Activated CD8-positive, alpha-beta memory T cell treated with anti-CD3 and anti-CD28 coated beads for 24 hours (primary cell): ENCODE results near the gene CDH23.

ENCODE experiments used
- DNase-seq: peaks from one replicate; pipeline ENCODE4 v3.0.0-alpha.2; 2020

Gene CDH23

DNA sequence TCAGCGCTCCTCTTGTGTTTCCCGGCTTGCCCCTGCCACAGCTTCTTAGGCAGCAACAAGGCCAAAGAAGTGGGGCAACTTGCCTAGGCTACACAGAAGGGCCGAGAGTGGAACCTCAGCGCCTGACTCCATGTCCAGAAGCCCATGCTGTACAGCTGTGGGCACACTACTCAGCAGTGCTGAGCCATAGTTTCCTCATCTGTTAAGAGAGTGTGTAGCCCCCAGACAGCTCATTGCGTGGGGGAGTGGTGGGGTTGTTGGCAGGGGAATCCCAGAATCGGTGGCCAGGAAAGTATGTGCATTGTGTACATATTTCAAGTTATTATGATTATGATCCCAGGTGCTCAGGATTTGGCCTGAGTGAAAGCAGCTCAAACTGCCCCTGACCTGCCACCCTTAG lies 96.2 kb downstream of the CDH23 start:
- no peak for DNase-seq

DNA sequence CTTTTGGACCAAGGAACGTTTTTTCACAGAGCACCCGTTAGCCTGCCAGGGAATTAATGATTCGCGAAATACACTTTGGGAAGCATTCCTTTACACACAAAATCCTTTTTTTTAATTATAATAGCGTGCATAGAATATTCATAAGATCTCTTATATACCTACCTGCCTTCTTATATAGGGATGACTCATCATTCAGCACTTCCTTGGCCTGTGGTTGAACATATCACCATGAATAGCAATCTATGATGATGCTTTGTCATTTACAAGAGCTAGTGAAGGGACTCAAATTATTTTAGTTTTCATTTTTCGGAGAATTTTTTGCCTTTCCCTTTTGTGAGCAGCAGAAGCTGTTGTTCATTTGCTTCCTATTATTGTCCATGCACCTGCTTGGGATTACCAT lies 97.0 kb downstream of the CDH23 start:
- DNase-seq: no peak

DNA sequence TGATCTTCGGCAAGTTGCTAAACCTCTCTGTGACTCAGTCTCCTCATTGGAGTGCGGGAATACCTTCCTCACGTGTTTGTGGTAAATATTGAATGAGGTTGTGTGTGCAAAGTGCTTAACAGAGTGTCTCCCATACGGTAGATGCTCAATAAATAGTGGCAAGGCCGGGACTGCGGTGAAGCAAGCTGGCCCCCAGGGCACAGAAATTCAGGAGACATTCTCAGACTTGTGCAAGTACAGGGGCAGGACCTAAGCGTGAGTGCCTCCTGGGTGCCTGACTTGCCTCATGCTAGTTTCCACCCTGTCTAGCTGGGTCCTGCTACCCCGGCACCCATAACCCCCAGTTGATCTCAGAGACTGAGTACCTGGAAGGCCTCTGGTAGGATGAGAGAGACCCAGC lies 97.8 kb downstream of the CDH23 start:
- DNase-seq: no peak

DNA sequence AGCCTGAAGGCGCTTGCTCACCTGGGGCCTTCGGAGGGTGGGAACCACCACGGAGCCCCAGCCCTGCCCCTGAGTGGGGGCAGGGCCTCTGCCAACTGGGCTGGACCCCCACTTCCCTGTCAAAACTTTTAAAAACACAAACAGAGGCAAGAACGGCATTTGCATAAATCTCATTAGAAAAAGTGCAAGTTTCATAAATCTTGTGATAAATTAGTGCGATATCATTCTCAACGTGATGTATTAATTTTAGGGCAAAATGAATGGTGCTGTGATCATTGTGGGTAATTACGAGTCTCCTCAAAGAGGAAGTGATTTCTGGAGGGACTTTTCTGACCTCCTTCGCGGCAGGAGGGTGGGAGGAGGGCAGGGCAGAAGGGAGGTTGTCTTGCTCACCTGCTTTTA lies 98.3 kb downstream of the CDH23 start:
- DNase-seq: no peak

DNA sequence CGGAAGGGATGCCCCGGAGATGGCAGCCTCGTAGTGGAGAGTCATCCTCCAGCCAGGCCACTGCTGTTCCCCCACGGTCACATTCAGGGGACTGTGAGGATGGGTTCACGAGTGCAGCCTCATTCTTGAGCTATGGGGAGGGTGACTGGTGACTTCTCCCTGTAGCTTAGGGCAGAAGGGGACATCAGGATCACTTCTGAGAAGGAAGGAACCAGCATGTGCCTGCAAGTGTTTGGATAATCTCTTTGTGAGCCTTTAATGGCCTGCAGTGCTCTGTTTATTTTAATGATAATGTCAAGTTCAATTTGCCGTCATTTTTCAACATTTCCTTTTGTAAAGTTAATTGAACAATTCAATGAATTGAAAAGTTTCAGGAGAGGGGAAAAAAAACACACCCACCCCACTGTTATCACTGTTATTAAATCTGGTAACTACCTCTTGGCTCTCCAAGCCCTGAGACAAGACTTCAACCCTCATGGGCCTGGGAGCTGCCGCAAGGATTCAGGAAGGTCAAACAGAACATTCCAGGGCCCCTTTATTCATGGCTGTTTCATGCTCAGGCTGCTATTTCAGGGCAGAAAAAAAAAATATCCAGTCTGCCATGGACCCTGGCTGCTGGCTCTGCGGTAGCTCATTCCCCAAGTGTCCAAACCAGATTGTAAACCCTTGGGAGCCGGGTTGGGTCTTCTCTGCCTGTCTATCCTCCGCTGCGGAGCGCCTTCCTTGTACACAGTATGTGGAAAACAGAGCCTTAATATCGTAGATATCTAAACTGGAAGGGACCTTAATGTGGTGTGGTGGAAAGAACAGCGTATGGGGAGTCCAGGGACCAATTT lies 100.4 kb downstream of the CDH23 start:
- DNase-seq: no peak

DNA sequence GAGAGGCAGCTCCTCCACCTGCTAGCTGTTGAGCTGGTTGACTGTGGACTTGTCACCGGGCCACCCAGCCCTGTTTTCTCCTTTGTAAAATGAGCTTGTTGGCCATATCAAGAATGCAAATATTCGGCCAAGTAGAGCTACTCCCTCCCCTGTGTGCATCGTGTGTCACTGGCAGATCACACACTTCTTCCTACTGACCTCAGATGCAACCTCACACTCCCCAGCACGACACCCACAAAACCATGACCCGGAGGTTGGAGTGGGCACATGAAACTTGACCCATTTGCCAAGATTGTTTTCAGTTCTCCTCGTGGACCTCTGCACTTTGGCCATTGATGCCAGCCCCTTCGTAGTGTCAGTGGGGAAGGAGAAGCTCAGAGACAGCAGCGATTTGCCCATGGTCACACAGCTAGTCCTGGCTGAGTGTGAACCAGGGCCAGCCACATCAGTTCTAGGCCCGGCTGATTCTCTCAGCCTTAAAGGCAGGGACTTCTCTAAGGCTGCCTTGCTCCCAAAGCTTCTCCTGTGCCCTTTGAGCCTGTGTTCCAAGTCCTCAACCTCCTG lies 101.1 kb downstream of the CDH23 start:
- DNase-seq: no peak

DNA sequence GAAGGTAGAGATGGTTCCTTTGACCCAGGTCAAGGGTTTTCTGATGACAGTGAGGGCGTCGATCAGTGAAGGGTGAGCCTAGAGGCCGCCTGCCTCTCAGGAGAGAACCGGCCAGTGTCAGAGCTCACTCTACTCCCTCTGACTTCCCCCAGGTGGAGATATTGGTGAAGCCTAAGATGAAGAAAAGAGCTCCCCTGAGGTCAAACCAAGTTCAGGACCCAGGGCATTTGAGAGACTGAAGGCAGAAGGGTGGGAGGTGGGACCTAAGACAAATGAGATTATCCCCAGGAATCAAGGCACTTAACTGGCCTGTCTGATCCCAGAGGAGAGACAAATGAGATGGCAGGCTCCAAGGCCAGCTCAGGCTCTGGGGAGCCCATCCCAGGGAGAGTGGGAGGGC lies 104.7 kb downstream of the CDH23 start:
- no peak for DNase-seq

DNA sequence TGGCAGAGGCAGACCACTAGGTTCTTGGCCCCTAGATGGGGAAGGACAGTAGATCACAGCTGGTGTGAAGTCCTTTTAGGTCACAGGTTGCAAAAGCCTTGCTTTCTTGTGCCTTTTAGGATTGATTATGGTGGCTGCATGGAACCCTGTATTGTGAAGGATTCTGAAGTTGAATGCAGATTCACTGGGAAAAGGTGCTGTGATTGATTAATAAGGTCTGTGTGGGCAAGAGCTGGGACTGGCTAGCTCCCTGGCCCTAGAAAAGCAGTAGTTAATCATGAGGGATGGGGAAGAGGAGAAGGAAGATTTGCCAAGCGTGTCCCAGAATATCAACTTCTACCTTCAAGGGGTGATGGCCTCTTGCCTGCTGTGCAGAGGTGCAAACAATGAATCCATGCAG lies 105.5 kb downstream of the CDH23 start:
- no peak for DNase-seq

DNA sequence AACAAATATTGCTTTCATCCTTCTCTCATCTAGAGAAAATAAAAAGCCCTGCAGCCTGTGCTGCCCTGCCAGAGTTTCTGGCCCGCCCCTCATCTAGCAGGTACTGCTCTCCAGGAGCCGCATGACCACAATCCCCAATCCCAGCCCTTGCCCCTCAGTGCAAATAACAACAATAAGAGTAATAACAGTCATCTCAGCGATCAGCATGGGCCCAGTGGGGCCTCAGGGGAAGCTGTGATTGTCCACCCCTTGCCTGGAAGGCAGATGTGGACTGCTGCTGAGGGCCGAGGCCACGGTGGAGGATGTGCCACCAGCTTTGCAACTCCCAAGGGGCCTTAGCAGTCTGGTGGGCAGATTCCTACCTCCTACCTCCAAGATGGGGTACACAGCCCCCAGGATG lies 106.1 kb downstream of the CDH23 start:
- no peak for DNase-seq

DNA sequence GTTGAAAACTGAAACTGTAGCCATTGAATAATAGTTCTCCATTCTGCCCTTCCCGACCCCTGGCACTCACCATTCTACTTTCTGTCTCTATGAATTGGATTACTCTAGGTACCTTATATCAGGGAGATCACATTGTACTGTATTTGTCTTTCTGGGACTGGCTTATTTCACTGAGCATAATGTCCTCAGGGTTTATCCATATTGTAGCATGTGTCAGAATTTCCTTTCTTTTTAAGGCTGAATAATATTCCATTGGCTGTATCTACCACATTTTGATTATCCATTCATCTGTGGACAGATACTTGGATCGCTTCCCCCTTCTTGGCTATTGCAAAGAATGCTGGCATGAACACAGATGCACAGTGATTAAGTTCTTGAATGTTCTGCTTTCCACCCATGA lies 107.4 kb downstream of the CDH23 start:
- no peak for DNase-seq

DNA sequence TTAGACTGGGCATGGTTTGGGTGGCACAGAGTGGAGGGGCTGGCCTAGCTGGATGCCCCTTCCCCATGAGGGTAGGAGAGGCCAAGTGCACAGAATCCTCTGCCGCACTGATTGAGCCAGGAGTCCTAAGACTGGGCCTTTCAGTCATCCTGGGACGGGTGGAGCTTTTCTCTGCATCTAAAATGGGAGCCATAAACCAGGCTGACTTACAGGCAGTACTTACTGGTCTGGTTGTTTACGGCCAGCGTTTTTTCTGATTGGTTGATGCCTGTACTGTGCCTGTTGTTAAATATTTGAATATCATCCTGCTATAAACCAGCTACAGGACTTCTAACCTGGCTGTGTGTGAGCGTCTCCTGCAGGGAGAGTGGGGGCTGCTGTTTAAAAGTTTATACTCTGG lies 107.8 kb downstream of the CDH23 start:
- DNase-seq: no peak

DNA sequence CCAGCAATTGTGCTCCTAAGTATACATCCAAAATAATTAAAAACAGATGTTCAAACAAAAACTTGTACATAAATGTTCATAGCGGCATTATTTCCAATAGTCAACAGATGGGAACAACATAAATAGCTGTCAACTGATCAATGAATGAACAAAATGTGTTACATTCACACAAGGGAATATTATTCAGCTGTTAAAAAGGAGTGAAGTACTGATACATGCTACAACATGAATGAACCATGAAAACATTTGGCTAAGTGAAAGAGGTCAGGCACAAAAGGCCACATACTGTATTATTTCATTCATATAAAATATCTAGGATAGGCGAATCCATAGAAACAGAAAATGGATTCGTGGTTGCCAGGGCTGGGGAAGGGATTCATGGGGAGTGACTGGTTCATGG lies 109.1 kb downstream of the CDH23 start:
- DNase-seq: no peak

DNA sequence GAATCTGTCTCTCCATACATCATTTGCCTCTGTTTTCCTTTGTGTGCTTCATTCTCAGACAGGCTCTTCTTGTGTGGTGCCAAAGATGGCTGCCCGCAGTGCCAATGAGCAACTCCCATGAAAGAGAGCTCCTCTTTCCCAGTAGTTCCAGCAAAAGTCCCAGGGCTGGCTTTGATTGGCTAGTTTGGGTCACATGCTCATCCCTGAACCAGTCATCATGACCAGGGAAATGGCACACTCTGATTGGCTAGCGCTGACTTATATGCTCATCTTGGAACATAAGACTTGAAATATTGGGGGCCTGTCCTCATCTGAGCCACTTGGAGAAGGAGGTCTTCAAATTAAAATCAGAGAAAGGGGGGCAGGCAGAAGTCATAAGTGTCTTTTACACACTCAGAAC lies 112.7 kb downstream of the CDH23 start:
- no peak for DNase-seq

DNA sequence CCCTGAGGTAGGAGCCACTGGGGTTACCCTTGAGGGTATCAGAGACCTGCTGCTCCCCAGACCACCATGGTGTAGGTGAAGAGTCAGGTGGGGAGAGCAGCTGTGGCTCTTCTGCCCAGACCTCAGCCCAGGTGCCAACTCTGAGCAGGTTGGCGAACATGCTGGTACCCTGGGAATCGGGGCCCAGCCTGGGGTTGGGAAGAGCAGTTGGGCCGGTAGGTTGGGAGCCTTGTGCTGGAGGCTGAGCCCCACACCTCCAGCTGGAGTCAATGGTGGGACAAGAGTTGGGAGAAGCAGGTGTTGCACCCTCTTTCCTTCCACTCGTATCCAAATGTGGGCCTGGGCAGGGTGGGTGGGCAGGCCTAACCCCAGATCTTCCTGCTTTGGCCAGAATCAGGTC lies 114.5 kb downstream of the CDH23 start:
- no peak for DNase-seq

DNA sequence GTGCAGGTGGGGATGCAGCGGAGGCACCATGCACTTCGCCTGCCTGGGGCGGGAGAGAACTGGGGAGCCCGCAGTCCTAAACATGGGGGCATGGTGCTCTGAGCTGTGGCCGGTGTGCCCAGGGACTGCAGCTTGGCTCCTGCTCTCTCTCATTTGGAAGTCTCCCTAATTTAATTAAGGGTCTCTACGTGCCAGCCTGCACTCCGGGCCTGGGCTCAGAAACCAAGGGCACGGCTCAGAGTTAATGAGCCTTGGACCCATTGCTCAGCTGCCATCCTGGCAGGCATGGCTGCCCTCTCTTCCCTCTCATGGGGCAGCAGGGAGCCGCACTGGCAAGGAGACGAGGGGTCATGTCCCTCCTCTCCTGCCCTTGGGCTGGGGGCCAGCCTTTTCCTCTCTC lies 115.6 kb downstream of the CDH23 start:
- no peak for DNase-seq

DNA sequence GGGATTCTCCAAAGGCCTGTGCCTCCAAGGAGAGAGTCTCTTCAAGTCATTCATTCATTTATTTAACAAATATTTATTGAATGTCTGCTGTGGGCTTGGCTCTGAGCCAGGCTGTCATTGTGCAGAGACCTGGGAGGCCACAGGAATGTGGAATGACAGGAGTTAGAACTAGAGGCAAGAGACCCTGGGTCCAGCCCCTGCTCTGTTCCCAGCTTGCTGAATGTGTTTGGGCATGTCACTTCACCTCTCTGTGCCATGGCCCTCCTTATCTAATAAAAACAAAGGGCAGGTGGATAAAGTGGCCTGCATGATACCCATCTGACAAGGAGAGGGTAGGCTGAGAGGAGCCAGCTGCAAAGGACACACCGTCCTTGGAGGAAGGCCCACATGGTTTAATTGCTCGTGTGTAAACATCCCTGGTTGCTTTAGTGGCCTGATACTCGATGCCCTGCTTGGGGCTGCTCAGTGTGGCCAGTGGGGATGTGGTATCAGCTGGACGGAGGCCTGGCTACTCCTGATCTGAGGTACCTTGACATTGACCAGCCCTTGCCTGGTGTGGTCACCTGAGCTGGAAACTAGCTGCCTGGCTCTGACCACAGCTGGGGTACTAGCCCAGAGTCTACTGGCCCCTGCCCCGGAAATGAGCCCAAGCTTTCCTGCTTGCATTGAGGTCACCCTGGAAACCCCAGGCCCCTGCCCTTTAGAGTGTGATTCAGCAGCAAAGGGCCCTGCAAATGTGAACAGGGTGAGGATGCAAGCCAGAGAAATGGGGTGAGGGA lies 116.2 kb downstream of the CDH23 start:
- DNase-seq: no peak

DNA sequence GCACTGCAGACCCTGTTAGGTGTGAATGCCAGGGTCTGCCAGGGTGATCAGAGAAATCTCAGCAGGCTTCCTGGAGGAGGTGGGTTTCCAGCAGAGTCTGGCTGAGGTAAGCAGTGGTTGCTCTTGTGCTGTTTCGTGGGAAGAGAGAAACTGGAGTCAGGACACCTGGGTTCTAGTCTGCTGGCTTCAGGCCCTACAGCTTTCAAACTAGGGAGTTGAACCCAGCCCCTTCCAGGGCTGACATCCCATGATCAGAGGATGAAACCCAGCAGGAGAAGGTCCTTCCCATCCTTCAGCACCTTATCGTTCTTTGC lies 116.8 kb downstream of the CDH23 start:
- DNase-seq: no peak

DNA sequence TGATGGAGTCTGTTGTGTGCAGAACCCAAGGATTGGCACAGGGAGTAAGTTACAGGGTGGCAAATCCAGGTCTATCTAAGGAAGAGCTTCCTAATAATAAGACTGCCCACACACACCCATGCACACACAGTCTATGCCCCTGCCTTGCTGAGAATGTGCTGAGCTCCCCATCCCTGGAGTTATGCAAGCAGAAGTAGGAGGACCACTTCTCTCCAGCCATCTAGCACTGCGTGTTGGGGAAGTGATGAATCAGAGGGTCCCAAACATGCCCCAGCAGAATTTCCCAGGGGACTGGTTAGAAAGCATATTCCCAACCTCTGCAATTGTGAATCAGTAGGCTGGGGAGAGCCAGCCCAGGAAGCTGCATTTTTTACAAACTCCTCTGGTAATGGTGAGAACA lies 117.2 kb downstream of the CDH23 start:
- no peak for DNase-seq

DNA sequence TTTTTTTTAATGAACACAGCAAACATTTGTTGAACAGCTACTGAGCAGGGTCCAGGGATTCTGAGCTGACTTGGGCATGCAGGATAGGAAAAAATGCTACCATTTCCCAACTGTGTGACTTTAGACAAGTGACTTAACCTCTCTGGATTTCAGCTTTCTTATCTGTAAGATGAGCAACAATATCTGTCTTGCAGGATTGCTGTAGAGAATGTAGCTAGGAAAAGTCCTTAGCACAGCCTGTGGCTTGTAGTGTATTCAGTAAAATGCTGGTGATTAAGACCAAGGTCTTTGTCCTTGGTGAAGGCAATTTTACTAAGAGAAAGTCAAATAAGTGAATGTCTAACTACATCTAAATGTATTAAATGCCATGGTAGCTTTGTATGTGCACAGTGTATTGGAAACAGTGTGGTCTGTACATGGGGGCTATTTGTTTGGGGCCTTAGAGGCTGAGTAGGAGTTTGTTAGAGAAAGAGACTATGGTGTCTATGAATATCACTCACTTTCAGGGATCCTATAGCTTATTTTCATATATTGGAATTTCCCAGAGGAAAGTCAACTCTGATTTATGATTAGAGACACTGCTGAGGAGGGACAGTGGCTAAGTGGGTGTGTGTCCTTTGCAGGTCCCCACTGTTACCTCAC lies 118.9 kb downstream of the CDH23 start:
- no peak for DNase-seq

DNA sequence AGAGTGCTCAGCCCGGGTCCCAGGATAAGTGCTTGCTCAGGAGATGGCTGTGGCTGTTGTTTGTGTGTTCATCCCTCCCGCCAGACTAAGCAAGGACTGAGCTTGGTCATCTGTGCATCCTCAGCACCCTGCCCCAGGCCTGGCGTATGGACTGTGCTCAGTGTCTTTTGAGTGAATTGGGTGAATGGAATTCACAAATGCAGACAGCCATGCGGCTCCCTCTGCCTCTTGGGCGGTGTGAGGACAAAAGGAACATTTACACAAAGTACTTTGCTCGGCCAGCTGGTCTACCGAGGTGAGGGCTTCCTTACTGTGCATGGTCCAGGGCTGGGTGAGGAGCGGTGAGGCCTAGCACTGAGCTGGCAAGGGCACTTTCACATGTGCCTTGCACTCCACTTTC lies 120.2 kb downstream of the CDH23 start:
- no peak for DNase-seq

DNA sequence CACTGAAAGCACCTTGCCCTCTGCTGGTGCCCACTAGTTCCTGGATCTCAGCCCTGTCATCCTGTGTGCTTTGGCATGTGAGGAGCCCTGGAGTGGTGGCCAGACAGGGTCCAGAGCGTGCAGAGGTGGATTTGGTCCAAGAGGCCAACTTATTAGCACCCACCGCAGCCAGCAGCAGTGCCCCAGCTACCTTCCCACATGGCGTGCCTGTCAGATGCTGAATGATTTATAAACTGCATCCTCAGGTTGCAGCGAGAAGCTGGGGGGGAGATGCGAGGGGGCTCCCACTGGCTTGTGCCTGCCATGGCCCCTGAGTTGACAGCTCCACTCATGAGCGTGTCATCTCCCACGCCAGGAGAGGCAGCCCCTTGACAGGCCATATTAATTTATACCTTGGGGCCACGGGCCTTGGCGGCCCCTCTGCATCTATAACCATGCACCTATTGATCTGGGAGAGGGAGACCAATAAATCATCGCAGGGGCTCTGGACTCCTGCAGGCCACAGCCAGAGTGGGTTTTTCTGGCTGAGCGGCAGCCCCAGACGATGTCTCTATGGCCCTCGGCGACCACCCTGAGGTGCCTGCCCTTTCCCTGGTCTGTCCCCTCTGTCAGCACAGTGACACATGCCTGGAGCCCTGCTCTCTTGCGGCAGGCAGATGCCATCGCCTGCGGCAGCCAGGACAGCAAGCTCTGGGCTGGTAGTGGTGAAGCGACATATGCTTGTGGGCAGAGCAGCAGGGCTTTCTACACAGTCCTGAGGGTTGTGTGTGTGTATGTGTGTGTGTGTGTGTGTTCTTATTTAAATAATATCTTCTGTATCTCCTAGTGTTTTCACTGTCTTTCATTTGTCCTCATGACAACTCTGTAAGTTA lies 120.8 kb downstream of the CDH23 start:
- no peak for DNase-seq

DNA sequence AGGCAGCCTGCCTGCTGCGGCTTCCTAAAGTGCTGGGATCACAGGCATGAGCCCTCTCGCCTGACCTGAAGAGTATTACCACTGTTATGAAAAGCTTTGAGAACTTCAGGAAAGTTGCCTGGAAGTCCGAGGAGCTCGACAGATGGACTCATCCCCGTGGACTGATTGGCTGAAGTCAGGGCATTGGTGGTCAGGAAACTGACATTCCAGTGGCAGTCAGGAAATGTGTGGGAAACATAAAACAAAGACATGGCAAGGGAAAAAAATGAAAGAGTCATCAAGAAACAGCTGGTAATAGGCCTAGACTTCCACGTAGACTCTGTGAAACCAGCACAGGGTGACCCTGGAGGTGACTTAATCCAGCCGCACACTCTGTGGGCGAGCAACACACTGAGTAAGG lies 123.3 kb downstream of the CDH23 start:
- no peak for DNase-seq
